Activated T-cell treated with anti-CD3 and anti-CD28 coated beads, Interleukin-2, amount 50 U/mL, for 4 hours (primary cell): Measurements from ENCODE around the gene ANTKMT. TPM values are rescaled to one million over a fixed set of nuclear protein-coding genes. Genes with fewer than 3 reads are reported as not detected.

ENCODE experiments used
- ATAC-seq, 2 donors: fragments of 200-7000 bp; cut with Tn5 transposase; one replicate each; pipeline ENCODE4 v1.10.0; 2021
- DNase-seq: peaks from one replicate; pipeline ENCODE4 v3.0.0-alpha.2; 2020
- H3K27me3 Mint-ChIP-seq: one replicate; pipeline ENCODE4 v1.8.0; 2021; ENCODE audit warnings: low read depth, mixed read lengths
- H3K36me3 Mint-ChIP-seq: one replicate; pipeline ENCODE4 v1.8.0; 2022; ENCODE audit warnings: mixed read lengths; ENCODE audit not compliant: insufficient read depth
- H3K4me1 Mint-ChIP-seq: one replicate; pipeline ENCODE4 v1.8.0; 2021; ENCODE audit warnings: low read depth, mixed read lengths
- H3K4me3 Mint-ChIP-seq: one replicate; pipeline ENCODE4 v1.8.0; 2021; ENCODE audit warnings: mild to moderate bottlenecking, moderate library complexity, mixed read lengths
- H3K9me3 Mint-ChIP-seq: one replicate; pipeline ENCODE4 v1.8.0; 2021; ENCODE audit warnings: mixed read lengths
- total RNA-seq, 3 donors: library from RNA; stranded (reverse); gene quantifications; one replicate each; pipeline ENCODE4 v1.2.1, GENCODE V29; 2021

ANTKMT gene
- total RNA-seq, 3 donors from 2014 or later: 66.0 to 75.0 (median 67.8) TPM

DNA sequence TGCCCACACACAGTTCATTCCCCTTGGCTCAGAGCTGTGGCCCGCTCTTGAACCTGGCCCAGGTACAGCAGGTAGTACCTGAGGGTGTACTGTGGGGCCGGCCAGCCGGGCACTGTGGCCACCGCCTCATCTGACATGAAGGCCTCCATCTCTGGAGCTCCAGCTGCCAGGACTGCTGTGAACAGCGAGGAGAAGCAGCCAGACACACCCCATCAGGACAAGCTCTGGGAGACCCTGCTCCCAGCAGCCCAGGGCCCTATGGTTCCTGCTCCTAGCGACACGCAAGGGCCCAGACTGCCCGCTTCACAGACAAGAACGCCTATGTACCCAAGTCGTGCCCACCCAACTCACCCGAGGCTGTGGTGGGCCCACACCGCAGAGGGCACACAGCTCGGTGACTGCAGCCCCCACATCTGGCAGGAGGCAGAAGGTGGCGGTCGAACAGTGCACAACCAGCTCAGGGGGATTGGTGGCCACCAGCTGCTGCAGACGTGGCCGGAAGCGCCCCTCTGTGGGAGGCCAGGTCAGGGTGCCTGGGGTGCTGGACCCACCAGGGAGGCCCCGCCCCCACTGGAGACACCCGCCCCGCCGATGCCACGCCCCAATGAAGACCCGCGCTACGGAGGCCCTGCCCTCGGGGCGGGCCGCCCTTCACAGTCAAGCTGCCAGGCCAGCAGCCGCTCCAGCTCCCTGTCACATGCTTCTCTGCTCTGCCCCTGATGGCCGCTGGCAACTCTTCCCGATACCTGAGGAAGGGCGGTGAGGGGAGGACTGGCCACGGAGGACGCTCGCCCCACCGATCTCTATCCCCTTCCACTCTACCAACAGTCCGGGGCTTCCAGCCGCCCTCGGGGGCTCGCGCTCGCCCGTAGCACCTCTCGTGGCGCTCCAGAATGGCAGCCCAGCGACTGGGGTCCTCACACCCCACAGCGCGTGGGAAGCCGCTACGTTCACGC lies 41.8 kb upstream of the ANTKMT start:
- peak; percentile 12 to 19 for ATAC-seq
- H3K4me3 Mint-ChIP-seq: peak overlapping the region; percentile 73
- H3K9me3 Mint-ChIP-seq: no peaks in the 10 kb centered on the region
- peaks cover 11% of the 10 kb centered on the region for H3K27me3 Mint-ChIP-seq
- H3K36me3 Mint-ChIP-seq: peaks cover 11% of the 10 kb centered on the region
- H3K4me1 Mint-ChIP-seq: peaks cover 23% of the 10 kb centered on the region
- peak; percentile 40 for DNase-seq

DNA sequence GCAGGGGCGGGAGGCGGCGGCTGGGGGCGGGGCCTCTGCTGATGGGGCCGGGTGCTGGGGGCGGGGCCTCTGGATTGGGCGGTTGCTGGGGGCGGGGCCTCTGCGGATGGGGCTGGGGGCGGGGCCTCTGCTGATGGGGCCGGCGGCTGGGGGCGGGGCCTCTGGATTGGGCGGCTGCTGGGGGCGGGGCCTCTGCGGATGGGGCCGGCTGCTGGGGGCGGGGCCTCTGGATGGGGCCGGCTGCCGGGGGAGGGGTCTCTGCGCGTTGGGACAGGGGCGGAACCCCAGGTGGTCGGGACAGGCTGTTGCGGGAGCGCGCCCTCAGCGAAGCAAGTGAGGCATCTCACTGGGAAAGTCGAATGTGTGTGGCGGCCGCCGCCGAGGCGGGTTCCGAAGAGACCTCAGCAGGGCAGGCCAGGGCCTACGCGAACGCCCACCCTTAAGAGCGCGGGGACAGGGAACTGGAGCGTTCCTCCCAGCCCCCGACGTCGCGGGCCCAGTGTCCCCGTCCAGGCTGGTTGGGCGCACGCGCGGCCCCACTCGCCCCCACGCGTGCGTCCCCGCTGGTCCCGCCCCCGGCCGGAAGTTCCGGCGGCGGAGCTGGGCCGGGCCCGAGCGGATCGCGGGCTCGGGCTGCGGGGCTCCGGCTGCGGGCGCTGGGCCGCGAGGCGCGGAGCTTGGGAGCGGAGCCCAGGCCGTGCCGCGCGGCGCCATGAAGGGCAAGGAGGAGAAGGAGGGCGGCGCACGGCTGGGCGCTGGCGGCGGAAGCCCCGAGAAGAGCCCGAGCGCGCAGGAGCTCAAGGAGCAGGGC lies 40.9 kb upstream of the ANTKMT start, which contains the start of gene STUB1:
STUB1 (plus strand) TSS at position 597 of the 811 bp plus-strand sequence; CDS start at position 713, 116 bp downstream.
- Mint-ChIP-seq H3K4me1 (peaks cover 23% of the 10 kb centered on the region), H3K9me3 (no peaks in the 10 kb centered on the region), H3K27me3 (peaks cover 7% of the 10 kb centered on the region), H3K36me3 (peaks cover 11% of the 10 kb centered on the region), H3K4me3 (peak within 1 kb of the TSS; percentile 83)
- ATAC-seq (peak; percentile 59 to 61), DNase-seq (peak; percentile 90)

DNA sequence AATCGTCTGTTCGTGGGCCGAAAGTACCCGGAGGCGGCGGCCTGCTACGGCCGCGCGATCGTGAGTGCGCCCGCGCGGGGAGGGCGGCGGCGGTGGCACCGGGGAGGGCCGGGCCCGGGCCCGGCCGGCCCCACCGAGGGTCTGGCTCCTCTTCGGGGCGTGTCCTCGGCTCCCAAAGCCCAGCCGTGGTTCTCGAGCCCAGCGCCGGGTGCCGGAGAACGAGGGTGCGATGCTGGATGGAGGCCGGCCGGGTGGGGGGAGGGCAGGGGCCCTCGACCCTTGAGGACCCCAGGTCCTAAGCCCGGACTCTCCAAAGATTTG lies 40.4 kb upstream of the ANTKMT start:
- H3K36me3 Mint-ChIP-seq: peaks cover 11% of the 10 kb centered on the region
- no peaks in the 10 kb centered on the region for H3K9me3 Mint-ChIP-seq
- peak overlapping the region; percentile 83 for H3K4me3 Mint-ChIP-seq
- H3K4me1 Mint-ChIP-seq: peaks cover 20% of the 10 kb centered on the region
- peak; percentile 1 to 5 for ATAC-seq
- H3K27me3 Mint-ChIP-seq: peaks cover 5% of the 10 kb centered on the region
- DNase-seq: no peak

DNA sequence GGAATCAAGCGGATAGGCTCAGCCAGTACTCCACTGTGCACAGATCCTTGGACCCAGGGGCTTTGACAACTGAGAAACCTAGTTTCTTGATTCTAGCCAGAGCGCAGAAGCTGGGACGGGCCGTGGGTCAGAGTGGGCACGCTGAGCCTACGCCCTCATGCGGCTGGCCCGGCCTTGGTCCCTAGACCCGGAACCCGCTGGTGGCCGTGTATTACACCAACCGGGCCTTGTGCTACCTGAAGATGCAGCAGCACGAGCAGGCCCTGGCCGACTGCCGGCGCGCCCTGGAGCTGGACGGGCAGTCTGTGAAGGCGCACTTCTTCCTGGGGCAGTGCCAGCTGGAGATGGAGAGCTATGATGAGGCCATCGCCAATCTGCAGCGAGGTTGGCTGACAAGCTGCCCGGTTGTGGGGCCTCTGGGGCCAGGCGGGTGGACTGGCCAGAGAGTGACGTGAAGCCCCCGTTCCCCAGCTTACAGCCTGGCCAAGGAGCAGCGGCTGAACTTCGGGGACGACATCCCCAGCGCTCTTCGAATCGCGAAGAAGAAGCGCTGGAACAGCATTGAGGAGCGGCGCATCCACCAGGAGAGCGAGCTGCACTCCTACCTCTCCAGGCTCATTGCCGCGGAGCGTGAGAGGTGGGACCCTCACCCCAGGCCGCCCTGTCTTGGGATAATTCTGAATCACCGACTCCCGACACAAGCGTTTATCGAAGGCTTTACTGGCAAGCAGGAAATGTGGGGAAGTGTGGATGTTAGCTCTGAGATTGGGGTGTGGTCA lies 39.8 kb upstream of the ANTKMT start:
- Mint-ChIP-seq H3K4me1 (peaks cover 20% of the 10 kb centered on the region), H3K36me3 (peaks cover 11% of the 10 kb centered on the region), H3K4me3 (peak overlapping the region; percentile 83), H3K9me3 (no peaks in the 10 kb centered on the region), H3K27me3 (peaks cover 5% of the 10 kb centered on the region)
- no peak for ATAC-seq
- no peak for DNase-seq

DNA sequence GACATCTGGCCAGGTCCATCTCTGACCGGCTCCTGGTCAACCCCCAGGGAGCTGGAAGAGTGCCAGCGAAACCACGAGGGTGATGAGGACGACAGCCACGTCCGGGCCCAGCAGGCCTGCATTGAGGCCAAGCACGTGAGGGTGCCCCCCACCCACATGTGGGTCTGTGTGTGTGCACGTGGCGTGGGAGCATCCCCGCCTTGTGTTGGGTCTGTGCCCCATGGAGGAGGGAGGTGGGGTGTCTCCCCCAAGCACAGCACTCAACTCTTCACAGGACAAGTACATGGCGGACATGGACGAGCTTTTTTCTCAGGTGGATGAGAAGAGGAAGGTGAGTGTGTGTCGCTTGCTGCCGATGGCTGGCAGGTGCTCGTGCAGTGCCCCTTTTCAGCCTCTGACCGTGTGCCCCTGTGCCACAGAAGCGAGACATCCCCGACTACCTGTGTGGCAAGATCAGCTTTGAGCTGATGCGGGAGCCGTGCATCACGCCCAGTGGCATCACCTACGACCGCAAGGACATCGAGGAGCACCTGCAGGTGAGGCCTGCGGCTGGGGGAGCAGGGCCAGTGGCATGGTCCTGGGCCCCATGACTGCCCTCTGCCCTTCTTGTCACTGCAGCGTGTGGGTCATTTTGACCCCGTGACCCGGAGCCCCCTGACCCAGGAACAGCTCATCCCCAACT lies 39.1 kb upstream of the ANTKMT start:
- peaks cover 2% of the 10 kb centered on the region for H3K27me3 Mint-ChIP-seq
- peaks cover 11% of the 10 kb centered on the region for H3K36me3 Mint-ChIP-seq
- peaks cover 20% of the 10 kb centered on the region for H3K4me1 Mint-ChIP-seq
- no peaks in the 10 kb centered on the region for H3K9me3 Mint-ChIP-seq
- DNase-seq: no peak
- H3K4me3 Mint-ChIP-seq: peak overlapping the region; percentile 83
- no peak for ATAC-seq

DNA sequence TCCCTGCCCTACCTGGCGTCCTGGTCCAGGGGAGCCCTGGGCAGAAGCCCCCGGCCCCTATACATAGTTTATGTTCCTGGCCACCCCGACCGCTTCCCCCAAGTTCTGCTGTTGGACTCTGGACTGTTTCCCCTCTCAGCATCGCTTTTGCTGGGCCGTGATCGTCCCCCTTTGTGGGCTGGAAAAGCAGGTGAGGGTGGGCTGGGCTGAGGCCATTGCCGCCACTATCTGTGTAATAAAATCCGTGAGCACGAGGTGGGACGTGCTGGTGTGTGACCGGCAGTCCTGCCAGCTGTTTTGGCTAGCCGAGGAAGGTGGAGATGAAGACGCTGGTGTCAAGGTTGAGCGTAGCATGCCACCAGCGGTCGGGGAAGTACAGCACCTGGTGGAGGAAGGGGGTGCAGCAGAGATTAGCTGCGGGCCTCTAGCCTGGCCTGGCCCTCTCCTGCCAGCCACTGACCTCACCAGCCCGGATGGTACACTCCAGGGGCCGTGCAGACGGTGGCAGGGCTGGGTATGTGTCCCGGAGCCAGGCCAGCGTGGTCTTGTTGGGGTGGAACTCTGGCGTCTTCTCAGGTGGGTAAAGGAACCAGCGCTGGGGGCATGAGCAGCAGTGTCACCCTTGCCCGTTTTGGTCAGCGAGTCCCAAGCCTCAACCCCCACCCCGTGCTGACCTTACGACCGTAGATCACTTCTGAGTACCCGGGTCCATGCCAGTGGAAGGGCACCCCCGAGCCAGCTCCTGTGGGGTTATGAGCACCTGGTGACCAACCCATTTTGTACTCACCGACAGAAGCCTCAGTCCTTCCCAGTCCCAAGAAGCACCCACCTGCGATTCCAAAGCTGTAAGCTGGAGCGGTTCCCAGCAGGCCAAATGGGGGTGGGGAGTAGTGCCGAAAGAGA lies 38.2 kb upstream of the ANTKMT start:
- no peaks in the 10 kb centered on the region for H3K27me3 Mint-ChIP-seq
- H3K4me3 Mint-ChIP-seq: peak overlapping the region; percentile 80
- H3K9me3 Mint-ChIP-seq: no peaks in the 10 kb centered on the region
- H3K36me3 Mint-ChIP-seq: peaks cover 11% of the 10 kb centered on the region
- no peak for ATAC-seq
- peaks cover 20% of the 10 kb centered on the region for H3K4me1 Mint-ChIP-seq
- DNase-seq: no peak

DNA sequence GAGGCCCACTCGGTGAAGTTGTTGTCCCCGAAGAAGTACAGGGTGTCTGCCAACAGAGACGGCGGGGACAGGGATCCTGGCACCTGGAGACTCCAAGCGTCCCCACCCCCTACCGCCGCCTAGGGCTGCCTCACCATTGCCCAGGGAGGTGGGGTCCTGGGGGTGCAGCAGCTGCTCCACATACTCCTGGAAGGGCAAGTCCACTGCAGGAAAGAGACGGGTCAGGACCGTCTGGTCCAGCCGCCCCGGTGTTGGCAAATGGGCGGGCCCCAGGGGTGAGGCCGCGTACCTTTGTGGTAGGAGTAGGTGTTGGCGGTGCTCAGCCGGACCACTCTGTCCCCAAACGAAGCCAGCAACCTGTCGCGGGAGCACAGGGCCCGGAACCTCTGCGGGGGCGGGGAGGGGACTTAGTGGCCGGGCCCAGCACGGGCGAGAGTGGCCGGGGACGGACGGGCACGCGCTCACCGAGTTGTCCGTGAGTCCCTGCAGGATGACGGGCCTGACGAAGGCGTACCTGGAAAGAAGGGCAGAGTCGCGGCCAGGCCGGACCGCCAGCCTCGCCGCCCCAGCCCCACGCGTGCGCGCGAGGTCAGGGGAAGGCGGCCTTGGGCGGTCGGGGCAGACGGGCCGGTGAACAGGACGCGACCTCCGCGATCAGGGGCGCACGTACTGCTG lies 37.4 kb upstream of the ANTKMT start:
- peaks cover 11% of the 10 kb centered on the region for H3K36me3 Mint-ChIP-seq
- ATAC-seq (no peak), DNase-seq (no peak)
- H3K27me3 Mint-ChIP-seq: no peaks in the 10 kb centered on the region
- peaks cover 20% of the 10 kb centered on the region for H3K4me1 Mint-ChIP-seq
- peak overlapping the region; percentile 80 for H3K4me3 Mint-ChIP-seq
- no peaks in the 10 kb centered on the region for H3K9me3 Mint-ChIP-seq

DNA sequence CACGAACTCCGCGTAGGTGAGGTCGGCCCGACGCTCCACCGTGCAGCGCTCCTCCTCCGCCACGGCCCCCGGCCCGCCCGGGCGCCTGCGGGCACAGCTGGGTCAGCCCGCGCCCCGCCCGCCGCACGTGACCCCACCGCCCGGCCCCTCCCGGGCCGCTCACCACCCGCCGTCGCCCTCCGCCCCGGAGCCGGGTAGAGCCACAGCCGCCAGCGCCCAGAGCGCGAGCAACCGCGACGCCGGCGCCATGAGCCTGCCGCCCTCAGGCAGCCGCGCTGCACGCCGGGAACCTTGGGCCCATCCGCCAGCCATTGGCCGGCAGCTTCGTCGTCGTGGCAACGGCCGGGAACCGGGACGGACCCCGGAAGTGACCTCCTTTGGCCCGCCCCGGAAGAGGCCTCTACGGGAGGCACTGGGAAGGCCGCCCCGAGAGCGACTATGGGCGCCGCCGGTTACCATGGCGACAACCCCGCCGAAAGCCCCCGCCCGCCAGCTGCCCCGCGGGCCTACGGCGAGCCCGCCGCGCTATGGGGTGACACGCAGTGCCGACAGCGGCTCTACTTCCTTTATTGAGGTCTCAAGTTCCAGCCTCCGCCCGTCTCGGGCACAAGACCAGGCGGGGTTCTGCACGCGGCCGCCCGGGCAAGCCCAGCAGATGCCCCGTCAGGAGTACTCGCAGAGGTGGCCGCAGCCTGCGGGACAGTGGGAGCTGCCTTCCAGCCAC lies 36.7 kb upstream of the ANTKMT start, which contains the start of gene JMJD8:
JMJD8 (minus strand) TSS at position 264 of the 724 bp plus-strand sequence; CDS start at position 249, 15 bp downstream.
- peak; percentile 95 for DNase-seq

DNA sequence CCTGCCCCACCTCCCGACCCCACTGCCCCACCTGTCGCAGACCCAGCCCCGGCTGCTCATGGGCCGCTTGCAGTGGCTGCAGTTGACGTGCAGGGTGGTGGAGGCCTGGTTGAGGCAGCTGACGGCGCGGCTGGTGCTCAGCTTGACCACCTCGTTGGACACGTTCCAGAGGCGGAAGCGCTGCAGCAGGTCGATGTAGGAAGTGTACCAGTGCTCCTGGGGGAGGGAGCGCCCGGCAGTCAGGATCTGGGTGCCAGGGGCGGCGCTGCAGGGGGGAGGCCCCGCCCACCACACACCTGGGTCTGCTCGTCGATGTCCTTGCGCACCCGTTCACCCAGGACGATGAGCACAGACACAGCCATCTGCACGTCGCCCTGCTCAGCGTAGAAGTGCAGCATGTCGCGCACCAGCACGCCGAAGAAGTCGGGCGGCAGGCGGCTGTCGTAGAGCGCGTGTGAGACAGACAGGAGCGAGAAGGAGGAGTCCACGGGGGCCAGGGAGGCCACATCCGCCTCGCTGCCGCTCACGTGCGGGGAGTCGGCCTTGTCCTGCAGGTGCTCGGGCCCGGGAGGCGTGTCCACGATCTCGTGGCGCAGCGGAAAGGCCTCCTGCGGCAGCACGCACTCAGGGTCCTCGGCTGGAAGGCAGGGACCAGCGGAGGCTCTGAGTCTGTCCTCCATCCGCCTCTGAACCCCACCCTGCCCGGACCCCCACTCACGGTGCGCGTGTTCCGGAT lies 35.8 kb upstream of the ANTKMT start:
- no peak for DNase-seq
- no peak for ATAC-seq

More for the DNA sequence above, 36.7 kb upstream of the ANTKMT start, which contains the start of gene JMJD8:
- peak within 1 kb of the TSS; percentile 80 for H3K4me3 Mint-ChIP-seq
- H3K36me3 Mint-ChIP-seq: peaks cover 11% of the 10 kb centered on the region
- H3K27me3 Mint-ChIP-seq: no peaks in the 10 kb centered on the region
- peak; percentile 72 to 73 for ATAC-seq
- H3K4me1 Mint-ChIP-seq: peaks cover 26% of the 10 kb centered on the region
- no peaks in the 10 kb centered on the region for H3K9me3 Mint-ChIP-seq

DNA sequence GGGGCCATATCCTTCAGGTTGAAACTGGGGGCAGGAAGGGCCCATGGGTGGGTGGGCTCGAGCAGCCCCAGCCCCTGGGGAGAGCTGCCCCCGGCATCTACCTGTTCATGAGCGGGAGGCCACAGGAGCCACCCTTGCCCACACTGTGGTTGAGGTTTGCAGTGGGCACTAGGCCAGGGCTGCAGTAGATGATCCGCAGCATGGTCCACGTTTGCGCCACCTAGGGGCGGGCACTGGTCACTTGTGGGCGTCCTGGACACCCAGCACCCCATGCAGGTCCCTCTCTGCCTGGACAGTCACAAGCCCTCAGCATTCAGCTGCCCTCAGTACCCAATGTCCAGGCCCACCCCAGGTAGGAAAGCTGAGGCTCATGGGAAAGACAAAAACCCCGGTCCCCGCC lies 35.0 kb upstream of the ANTKMT start:
- ATAC-seq (no peak), DNase-seq (no peak)
- Mint-ChIP-seq H3K9me3 (no peaks in the 10 kb centered on the region), H3K36me3 (peaks cover 9% of the 10 kb centered on the region), H3K4me1 (peaks cover 29% of the 10 kb centered on the region), H3K27me3 (no peaks in the 10 kb centered on the region), H3K4me3 (no peak overlapping the region)

More for the DNA sequence above, 35.8 kb upstream of the ANTKMT start:
- H3K36me3 Mint-ChIP-seq: peaks cover 11% of the 10 kb centered on the region
- H3K27me3 Mint-ChIP-seq: no peaks in the 10 kb centered on the region
- no peak overlapping the region for H3K4me3 Mint-ChIP-seq
- H3K9me3 Mint-ChIP-seq: no peaks in the 10 kb centered on the region
- H3K4me1 Mint-ChIP-seq: peaks cover 28% of the 10 kb centered on the region

DNA sequence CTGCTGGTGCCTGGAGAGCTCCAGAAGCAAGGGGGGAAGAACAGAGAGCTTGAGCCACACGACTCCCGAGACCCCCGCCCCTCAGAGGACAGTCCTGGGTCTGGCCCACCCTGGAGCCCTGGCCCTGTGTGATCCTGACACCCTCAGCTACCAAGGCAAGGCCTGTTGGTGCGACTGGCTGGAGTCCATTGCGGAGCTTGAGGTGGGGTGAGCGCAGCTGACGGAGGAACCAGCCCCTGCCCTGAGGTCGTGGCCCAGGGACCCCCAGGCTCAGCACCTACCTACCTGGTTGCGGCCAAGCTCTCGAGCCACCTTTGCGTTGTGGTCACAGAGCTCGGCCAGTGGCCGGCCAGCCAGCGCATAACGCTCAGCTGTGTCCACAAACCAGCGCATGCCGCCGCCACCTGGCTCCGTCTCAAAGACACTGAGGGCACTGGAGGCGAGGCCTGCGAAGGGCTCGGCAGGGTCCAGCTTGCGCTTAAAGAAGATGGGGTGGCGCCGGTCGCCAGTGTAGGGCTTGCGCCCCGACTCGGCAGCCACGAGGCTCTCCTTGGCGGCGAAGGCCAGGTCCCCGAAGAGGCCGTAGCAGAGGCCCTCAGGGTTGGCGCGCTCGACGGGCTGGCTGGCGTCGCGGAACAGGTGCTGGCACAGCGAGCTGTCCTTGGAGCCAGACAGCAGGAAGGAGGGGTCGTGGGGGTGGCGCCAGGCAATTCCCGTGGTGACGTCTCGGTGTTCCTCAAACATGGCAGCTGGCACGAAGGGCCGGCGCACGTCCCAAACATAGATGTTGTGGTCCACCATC lies 34.3 kb upstream of the ANTKMT start:
- H3K27me3 Mint-ChIP-seq: no peaks in the 10 kb centered on the region
- H3K9me3 Mint-ChIP-seq: no peaks in the 10 kb centered on the region
- H3K4me3 Mint-ChIP-seq: no peak overlapping the region
- peaks cover 7% of the 10 kb centered on the region for H3K36me3 Mint-ChIP-seq
- DNase-seq: no peak
- peaks cover 25% of the 10 kb centered on the region for H3K4me1 Mint-ChIP-seq
- ATAC-seq: no peak
